ENCODE data around the gene CDH12.

- TF ChIP-seq POLR2A (IDR thresholded peaks at IDR 0.05; ENCODE audit: low read length) (no peak), GATA1 (IDR thresholded peaks at IDR 0.05; ENCODE audit: low read depth, low read length) (no peak)
Observed at GRCh38 chr5:21704974-21705668, 1148.0 kb downstream of the CDH12 start.

All from erythroblast (primary cell).